Fibroblast of lung (primary cell): ENCODE data around the gene WWOX. TPM values are rescaled to one million over a fixed set of nuclear protein-coding genes. Genes with fewer than 3 reads are reported as not detected.

Source experiments
- DNase-seq, 2 donors: peaks; one replicate each; pipeline versions ENCODE4 v3.0.0 to v3.0.0-alpha.2; 2010; ENCODE audit warnings: low read depth in 2 of 2
- H2AFZ ChIP-seq: 2 replicates; pipeline ENCODE4 v1.5.1; 2012; ENCODE audit warnings: low read length, control low read depth, inconsistent platforms
- H3K27ac ChIP-seq: 2 replicates; pipeline ENCODE4 v1.5.1; 2011; ENCODE audit warnings: low read length, control low read depth; ENCODE audit not compliant: insufficient read depth
- H3K27me3 ChIP-seq: 2 replicates; pipeline ENCODE4 v1.5.1; 2011; ENCODE audit warnings: mild to moderate bottlenecking, low read length; ENCODE audit not compliant: control insufficient read depth, insufficient read depth
- H3K36me3 ChIP-seq: 2 replicates; pipeline ENCODE4 v1.5.1; 2011; ENCODE audit warnings: low read length; ENCODE audit not compliant: control insufficient read depth, insufficient read depth
- H3K4me1 ChIP-seq: 2 replicates; pipeline ENCODE4 v1.5.1; 2011; ENCODE audit warnings: low read length; ENCODE audit not compliant: control insufficient read depth, insufficient read depth; ENCODE audit errors: extremely low read depth
- H3K4me2 ChIP-seq: 2 replicates; pipeline ENCODE4 v1.5.1; 2011; ENCODE audit warnings: low read length, control low read depth; ENCODE audit not compliant: insufficient read depth; ENCODE audit errors: extremely low read depth
- H3K4me3 ChIP-seq, 4 experiments: fragments of 200-600 bp in 1 of 4; sonication (generic) in 1 of 4; replicated peaks in 1 of 4; 2 replicates each; pipeline ENCODE4 v1.5.1; 2011 to 2016; ENCODE audit warnings: low read length in 4 of 4, low read depth in 3 of 4, mild to moderate bottlenecking in 3 of 4, control low read depth in 2 of 4, inconsistent platforms in 1 of 4, mixed read lengths in 1 of 4; ENCODE audit not compliant: insufficient read depth in 1 of 4; ENCODE audit errors: control extremely low read depth in 1 of 4
- H3K79me2 ChIP-seq: 2 replicates; pipeline ENCODE4 v1.5.1; 2012; ENCODE audit warnings: mild to moderate bottlenecking, low read length, inconsistent platforms; ENCODE audit not compliant: control insufficient read depth, insufficient read depth
- H3K9ac ChIP-seq: 2 replicates; pipeline ENCODE4 v1.5.1; 2011; ENCODE audit warnings: mild to moderate bottlenecking, low read length, control low read depth; ENCODE audit not compliant: insufficient read depth
- H3K9me3 ChIP-seq: 2 replicates; pipeline ENCODE4 v1.5.1; 2012; ENCODE audit warnings: low read depth, low read length; ENCODE audit not compliant: control insufficient read depth, insufficient read depth
- H4K20me1 ChIP-seq: 2 replicates; pipeline ENCODE4 v1.5.1; 2011; ENCODE audit warnings: low read length; ENCODE audit not compliant: control insufficient read depth, insufficient read depth; ENCODE audit errors: extremely low read depth
- CTCF ChIP-seq, 2 donors: IDR thresholded peaks in 1 of 2; conservative IDR thresholded peaks in 1 of 2; 1 replicate in 1 of 2; 2 replicates in 1 of 2; pipeline ENCODE4 v1.5.1; 2011 to 2012; ENCODE audit warnings: low read length in 2 of 2, control low read depth in 1 of 2, inconsistent platforms in 1 of 2, low read depth in 1 of 2, mild to moderate bottlenecking in 1 of 2
- EZH2 ChIP-seq: IDR thresholded peaks from 2 replicates; pipeline ENCODE4 v1.5.1; 2012; ENCODE audit warnings: low read length, control low read depth, mild to moderate bottlenecking; ENCODE audit errors: missing control alignments
- polyA plus RNA-seq, 2 donors: library from polyadenylated mRNA; depleted of rRNA in 1 of 2; stranded (reverse) in 1 of 2; unstranded in 1 of 2; fragments of >200 nt; gene quantifications; 2 replicates each; pipeline ENCODE4 v1.2.1, GENCODE V29; 2011 to 2012; ENCODE audit warnings: missing spikeins in 1 of 2
- total RNA-seq: library from RNA; depleted of rRNA; stranded (reverse); fragments of >200 nt; gene quantifications from 2 replicates; pipeline ENCODE4 v1.2.1, GENCODE V29; 2014

The WWOX gene
- total and polyA plus RNA-seq, 2 donors (not counting 1 experiment from before 2014, with no cell fraction given): 5.6 to 16.3 TPM

GRCh38 chr16:78663690-78664089, 564.2 kb downstream of the WWOX start:
- Histone ChIP-seq H3K27me3 (no peaks in the 10 kb centered on the region), H3K9ac (no peak overlapping the region), H3K4me2 (no peak overlapping the region), H4K20me1 (no peaks in the 10 kb centered on the region), H3K79me2 (no peaks in the 10 kb centered on the region), H3K36me3 (no peaks in the 10 kb centered on the region), H2AFZ (no peak overlapping the region), H3K9me3 (no peaks in the 10 kb centered on the region), H3K27ac (no peak overlapping the region), H3K4me1 (no peaks in the 10 kb centered on the region), H3K4me3 (no peak overlapping the region)
- DNase-seq: no peak
- TF ChIP-seq CTCF (conservative IDR thresholded peaks at IDR 0.05 in 1 of 2, IDR thresholded peaks at IDR 0.05 in 1 of 2; ENCODE audit: low read depth in 1 of 2, low read length in 2 of 2): no peak
- no peak for TF ChIP-seq EZH2

GRCh38 chr16:78664811-78665772, 565.6 kb downstream of the WWOX start:
- H3K4me2 ChIP-seq: no peak overlapping the region

More at GRCh38 chr16:78664811-78665772, 565.6 kb downstream of the WWOX start:
- H3K27me3 ChIP-seq: no peaks in the 10 kb centered on the region
- DNase-seq: peak in 1 of 2 donors; percentile 55
- H4K20me1 ChIP-seq: no peaks in the 10 kb centered on the region
- no peak overlapping the region for H3K9ac ChIP-seq
- no peaks in the 10 kb centered on the region for H3K9me3 ChIP-seq
- H2AFZ ChIP-seq: no peak overlapping the region
- TF ChIP-seq EZH2 (no peak), CTCF (conservative IDR thresholded peaks at IDR 0.05 in 1 of 2, IDR thresholded peaks at IDR 0.05 in 1 of 2; ENCODE audit: low read depth in 1 of 2, low read length in 2 of 2) (no peak)
- H3K27ac ChIP-seq: no peak overlapping the region
- H3K4me1 ChIP-seq: no peaks in the 10 kb centered on the region
- H3K4me3 ChIP-seq: no peak overlapping the region
- no peaks in the 10 kb centered on the region for H3K36me3 ChIP-seq
- no peaks in the 10 kb centered on the region for H3K79me2 ChIP-seq
